ENCODE results near the gene PCNX3. TPM values are rescaled to one million over a fixed set of nuclear protein-coding genes. Genes with fewer than 3 reads are reported as not detected.

PCNX3 gene
- total and polyA plus RNA-seq, 2 of the 13 experiments (the other 11 are each of a cell fraction or from before 2014, with no cell fraction given): 16.2 to 23.0 TPM

- TF ChIP-seq TRAFD1 (CRISPR knock-in tag; IDR thresholded peaks at IDR 0.05; ENCODE audit: borderline replicate concordance): peak; percentile 13; the same call in 1 of the 2 replicates
- TF ChIP-seq ZHX1 (CRISPR knock-in tag; IDR thresholded peaks at IDR 0.05; ENCODE audit: low read depth): no peak
- no peak; the same call in 1 of the 2 replicates for TF ChIP-seq ZNF770 (CRISPR knock-in tag; IDR thresholded peaks at IDR 0.05)
- no peak for TF ChIP-seq ZNF7 (CRISPR knock-in tag; IDR thresholded peaks at IDR 0.05)
- no peak for TF ChIP-seq ZNF329 (CRISPR knock-in tag; IDR thresholded peaks at IDR 0.05; ENCODE audit: low read depth)
- TF ChIP-seq ZNF138 (CRISPR knock-in tag; IDR thresholded peaks at IDR 0.05; ENCODE audit: low read depth): peak; percentile 68; the same call in 1 of the 2 replicates
- TF ChIP-seq DR1 (CRISPR knock-in tag; IDR thresholded peaks at IDR 0.05): no peak; the same call in 1 of the 2 replicates
- TF ChIP-seq GATAD2A (CRISPR knock-in tag; IDR thresholded peaks at IDR 0.05): no peak
- no peak for TF ChIP-seq SRY (CRISPR knock-in tag; IDR thresholded peaks at IDR 0.05)
- peak; percentile 77; the same call in 1 of the 2 replicates for TF ChIP-seq SMAD9 (CRISPR knock-in tag; IDR thresholded peaks at IDR 0.05)
- TF ChIP-seq DNMT3B (CRISPR knock-in tag; conservative IDR thresholded peaks at IDR 0.05): 0 out of 2 replicates have a peak, but pooled peaks have one; percentile 10
- TF ChIP-seq RERE (CRISPR knock-in tag; IDR thresholded peaks at IDR 0.05; ENCODE audit: low read depth): no peak
- no peak for TF ChIP-seq CENPX (CRISPR knock-in tag; IDR thresholded peaks at IDR 0.05)
- TF ChIP-seq ZNF33B (CRISPR knock-in tag; IDR thresholded peaks at IDR 0.05): 0 out of 2 replicates have a peak, but pooled peaks have one; percentile 19
- no peak for TF ChIP-seq ADNP (CRISPR knock-in tag; IDR thresholded peaks at IDR 0.05)
- TF ChIP-seq ZNF530 (CRISPR knock-in tag; IDR thresholded peaks at IDR 0.05; ENCODE audit: low read depth): no peak
Observed at GRCh38 chr11:65569164-65569972, 46.2 kb upstream of the PCNX3 start (continued).
